Endothelial cell of umbilical vein (primary cell): ENCODE data around the gene TMEM181. TPM values are rescaled to one million over a fixed set of nuclear protein-coding genes. Genes with fewer than 3 reads are reported as not detected.

Experiments used
- BruUV-seq: library from RNA; stranded (reverse); fragments of 400-500 nt; replicated peaks from 2 replicates; lab custom pipeline; 2021; lab: Mats Ljungman, UMichigan
- CTCF ChIA-PET: fragments of 300-600, 350-600 bp; sonication (Branson Sonifier 250); formaldehyde crosslinking; loops from one replicate; lab custom pipeline; 2021; ENCODE audit warnings: antibody characterized with exemption, inconsistent platforms; lab: Charles Lee
- POLR2A ChIA-PET: fragments of 300-600, 350-600 bp; sonication (Branson Sonifier 250); formaldehyde crosslinking; loops from one replicate; lab custom pipeline; 2021; ENCODE audit warnings: antibody characterized with exemption, inconsistent platforms; lab: Charles Lee
- DNase-seq: peaks from one replicate; pipeline ENCODE4 v3.0.0-alpha.2; 2011; ENCODE audit warnings: low read depth, low spot score
- FAIRE-seq: peaks from 2 replicates; lab custom pipeline; 2011; peaks lifted over from hg19 to GRCh38; lab: Jason Lieb, UNC
- H2AFZ ChIP-seq: 2 replicates; pipeline ENCODE4 v1.6.0; 2012; ENCODE audit warnings: low read depth, low read length, control low read depth, inconsistent platforms
- H3K27ac ChIP-seq: 2 replicates; pipeline ENCODE4 v1.5.1; 2011; ENCODE audit warnings: low read depth, mild to moderate bottlenecking, control low read depth, low read length, moderate library complexity; ENCODE audit not compliant: insufficient read depth
- H3K27me3 ChIP-seq, 2 experiments: 2 replicates each; pipeline versions ENCODE4 v1.6.0 to v1.6.1; 2011; ENCODE audit warnings: low read length in 2 of 2, mixed read lengths in 1 of 2; ENCODE audit not compliant: control insufficient read depth in 2 of 2, insufficient read depth in 2 of 2
- H3K36me3 ChIP-seq, 2 experiments: 2 replicates in 1 of 2; 3 replicates in 1 of 2; pipeline ENCODE4 v1.5.1; 2011; ENCODE audit warnings: low read length in 2 of 2, mild to moderate bottlenecking in 1 of 2, moderate library complexity in 1 of 2; ENCODE audit not compliant: control insufficient read depth in 2 of 2, insufficient read depth in 2 of 2; ENCODE audit errors: extremely low read depth in 1 of 2
- H3K4me1 ChIP-seq: 3 replicates; pipeline ENCODE4 v1.5.1; 2011; ENCODE audit warnings: mild to moderate bottlenecking, low read length; ENCODE audit not compliant: control insufficient read depth, insufficient read depth; ENCODE audit errors: extremely low read depth
- H3K4me2 ChIP-seq: 2 replicates; pipeline ENCODE4 v1.6.1; 2011; ENCODE audit warnings: low read length, control low read depth, mixed read lengths; ENCODE audit not compliant: insufficient read depth
- H3K4me3 ChIP-seq, 3 experiments: fragments of 200-600 bp in 1 of 3; sonication (generic), shearing (Covaris generic) in 1 of 3; replicated peaks in 1 of 3; 2 replicates each; pipeline ENCODE4 v1.5.1; 2011 to 2016; ENCODE audit warnings: control low read depth in 3 of 3, low read length in 3 of 3, mild to moderate bottlenecking in 2 of 3, inconsistent platforms in 1 of 3, low read depth in 1 of 3, moderate library complexity in 1 of 3; ENCODE audit not compliant: insufficient read depth in 1 of 3
- H3K79me2 ChIP-seq: 2 replicates; pipeline ENCODE4 v1.6.0; 2012; ENCODE audit warnings: low read length, inconsistent platforms; ENCODE audit not compliant: control insufficient read depth, insufficient read depth
- H3K9ac ChIP-seq: replicated peaks from 2 replicates; pipeline ENCODE3; 2011; ENCODE audit warnings: low read length, control low read depth; ENCODE audit not compliant: insufficient read depth; ENCODE audit errors: extremely low read depth
- H3K9me1 ChIP-seq: replicated peaks from 3 replicates; pipeline ENCODE4 v1.6.0; 2011; ENCODE audit warnings: mild to moderate bottlenecking, low read length; ENCODE audit not compliant: control insufficient read depth, insufficient read depth; ENCODE audit errors: extremely low read depth
- H3K9me3 ChIP-seq: replicated peaks from 2 replicates; pipeline ENCODE4 v1.5.1; 2012; ENCODE audit warnings: low read length, inconsistent platforms; ENCODE audit not compliant: control insufficient read depth, insufficient read depth
- H4K20me1 ChIP-seq: replicated peaks from 2 replicates; pipeline ENCODE3; 2011; ENCODE audit warnings: mild to moderate bottlenecking, low read length; ENCODE audit not compliant: control insufficient read depth, insufficient read depth; ENCODE audit errors: extremely low read depth
- CTCF ChIP-seq, 2 donors: IDR thresholded peaks; 1 replicate in 1 of 2; 2 replicates in 1 of 2; pipeline ENCODE4 v1.5.1; 2011; ENCODE audit warnings: low read length in 2 of 2, mild to moderate bottlenecking in 2 of 2, moderate library complexity in 2 of 2, control low read depth in 1 of 2, inconsistent platforms in 1 of 2, low read depth in 1 of 2; ENCODE audit not compliant: insufficient read depth in 1 of 2; ENCODE audit errors: extremely low read depth in 1 of 2
- FOS ChIP-seq: IDR thresholded peaks from 2 replicates; pipeline ENCODE4 v1.6.1; 2011; ENCODE audit warnings: mild to moderate bottlenecking, low read length, moderate library complexity, borderline replicate concordance; ENCODE audit not compliant: insufficient read depth
- GATA2 ChIP-seq: IDR thresholded peaks from 2 replicates; pipeline ENCODE4 v1.7.0; 2011; ENCODE audit warnings: low read depth, mild to moderate bottlenecking, moderate library complexity, mixed read lengths, low read length; ENCODE audit not compliant: insufficient read length, insufficient read depth
- JUN ChIP-seq: IDR thresholded peaks from 2 replicates; pipeline ENCODE4 v1.6.1; 2011; ENCODE audit warnings: borderline replicate concordance, low read depth; ENCODE audit not compliant: insufficient read length, insufficient read depth
- MAX ChIP-seq: IDR thresholded peaks from 2 replicates; pipeline ENCODE4 v1.6.1; 2011; ENCODE audit not compliant: insufficient read depth, insufficient read length
- MYC ChIP-seq: IDR thresholded peaks from one replicate; pipeline ENCODE4 v1.6.1; 2011; ENCODE audit warnings: mild to moderate bottlenecking, low read depth, low read length
- POLR2A ChIP-seq: IDR thresholded peaks from 2 replicates; pipeline ENCODE4 v1.6.1; 2012; ENCODE audit warnings: low read depth, mild to moderate bottlenecking, control low read depth, low read length
- POLR2AphosphoS5 ChIP-seq: IDR thresholded peaks from 2 replicates; pipeline ENCODE4 v1.6.1; 2012; ENCODE audit warnings: low read depth, mild to moderate bottlenecking, control low read depth, low read length, moderate library complexity; ENCODE audit not compliant: insufficient read depth
- dilution Hi-C: fragments of 300-500 bp; cut with MboI; formaldehyde crosslinking; loops from one replicate; pipeline ENCODE4 v1.15.0; 2019; ENCODE audit warnings: low sequenced_read_pairs; ENCODE audit not compliant: extremely low pct_ligation_motif_present
- intact Hi-C: fragments of 100-400 bp; cut with micrococcal nuclease; formaldehyde crosslinking; loops from one replicate; pipeline ENCODE4 v1.10.0; 2022
- polyA plus RNA-seq, 4 experiments: library from polyadenylated mRNA; depleted of rRNA in 3 of 4; stranded (reverse) in 3 of 4; unstranded in 1 of 4; fragments of >200 nt; gene quantifications; 2 replicates each; pipeline versions ENCODE4 v1.2.1 to v1.2.3, GENCODE V29; 2011 to 2012; ENCODE audit warnings: missing spikeins in 1 of 4
- total RNA-seq: library from RNA; stranded (reverse); gene quantifications from 2 replicates; pipeline ENCODE4 v1.2.3, GENCODE V29; 2021

Gene TMEM181
- total and polyA plus RNA-seq, 2 donors (not counting 3 experiments of a cell fraction or from before 2014, with no cell fraction given): 21.7 to 33.5 TPM

DNA sequence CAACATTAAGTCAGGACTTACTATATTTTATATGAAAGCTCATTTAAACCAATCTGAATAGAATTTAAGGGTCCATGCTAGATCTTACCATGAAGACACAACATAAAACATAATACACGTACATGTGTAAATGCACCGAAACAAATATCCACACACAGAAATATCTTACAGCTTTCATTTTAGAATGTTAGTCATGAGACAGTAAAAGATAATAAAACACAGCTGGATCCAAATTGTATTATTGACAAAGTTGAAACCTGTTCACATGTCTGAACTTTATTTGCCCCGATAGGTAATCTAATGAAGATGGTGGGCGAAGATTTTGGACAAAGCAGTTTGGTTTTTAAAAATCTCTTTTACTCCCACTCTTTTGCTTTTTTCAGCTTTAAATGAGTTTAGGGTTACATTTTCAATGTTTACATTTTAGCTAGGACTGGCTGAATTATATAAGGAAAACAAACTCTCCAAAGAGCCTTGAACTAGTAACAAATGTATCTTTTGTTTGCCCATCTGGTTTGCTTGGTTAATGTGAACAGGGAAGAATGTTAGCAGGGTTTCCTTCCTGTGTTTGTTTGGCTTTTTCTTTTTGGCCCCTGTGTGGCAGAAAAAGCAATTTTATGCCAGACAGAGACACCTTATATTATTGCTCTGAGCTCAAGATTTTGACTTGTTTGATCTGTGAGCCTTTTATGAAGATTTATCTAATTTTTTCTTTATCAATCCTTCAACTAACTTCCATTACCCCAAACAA lies 5.1 kb upstream of the TMEM181 start:
- Histone ChIP-seq H3K9me3 (no peaks in the 10 kb centered on the region), H3K27ac (peak overlapping the region; percentile 81), H2AFZ (no peak overlapping the region), H3K4me3 (peak overlapping the region in 1 of 3 experiments; percentile 11), H3K9me1 (no peaks in the 10 kb centered on the region), H4K20me1 (no peaks in the 10 kb centered on the region), H3K4me1 (peaks cover 35% of the 10 kb centered on the region), H3K9ac (peak overlapping the region; percentile 67), H3K79me2 (no peaks in the 10 kb centered on the region), H3K36me3 (no peaks in the 10 kb centered on the region), H3K27me3 (no peaks in the 10 kb centered on the region), H3K4me2 (peak overlapping the region; percentile 85)
- peak; percentile 81 for DNase-seq
- POLR2A ChIA-PET: interaction anchor here (0.9 to 1.4 kb wide), 2 partner anchors 9 to 146 kb away, joined by 3 read pairs; no protein-coding TSS in a partner anchor
- BruUV-seq: no TSS peak
- peak; percentile 88 for FAIRE-seq
- CTCF ChIA-PET: interaction anchor here (0.6 to 2.8 kb wide), 10 partner anchors 9 to 341 kb away, joined by 3 to 13 read pairs (median 3); no protein-coding TSS in a partner anchor
- intact Hi-C loops: loop anchor here (1.0 to 5.0 kb wide), 4 partner anchors 18 to 792 kb away; partner anchors contain the start of gene DYNLT1
- dilution Hi-C loops: no loop called here
- TF ChIP-seq POLR2A (no peak), MYC (no peak)

GRCh38 chr6:158556113-158556512 lies 3.8 kb upstream of the TMEM181 start:
- no peaks in the 10 kb centered on the region for H3K9me3 ChIP-seq
- H3K4me1 ChIP-seq: peaks cover 41% of the 10 kb centered on the region
- TF ChIP-seq MYC (no peak), MAX (no peak), JUN (peak; percentile 70), GATA2 (peak; percentile 74), POLR2AphosphoS5 (peak; percentile 47), CTCF (IDR thresholded peaks at IDR 0.05; ENCODE audit: extremely low read depth in 1 of 2, insufficient read depth in 1 of 2, low read depth in 1 of 2, low read length in 2 of 2) (no peak), FOS (peak; percentile 67)
- H3K27ac ChIP-seq: peak overlapping the region; percentile 81
- FAIRE-seq (peak; percentile 86), DNase-seq (peak; percentile 81)
- intact Hi-C loops: loop anchor here (1.0 to 5.0 kb wide), 3 partner anchors 38 to 794 kb away; partner anchors contain the start of gene DYNLT1
- H2AFZ ChIP-seq: no peak overlapping the region
- no peaks in the 10 kb centered on the region for H4K20me1 ChIP-seq
- no peak overlapping the region for H3K4me3 ChIP-seq
- H3K4me2 ChIP-seq: peak overlapping the region; percentile 85
- CTCF ChIA-PET: interaction anchor here (1.2 to 2.8 kb wide), 4 partner anchors 37 to 342 kb away, joined by 5 to 13 read pairs (median 8); no protein-coding TSS in a partner anchor
- H3K9ac ChIP-seq: peak overlapping the region; percentile 67
- no peaks in the 10 kb centered on the region for H3K27me3 ChIP-seq
- no peaks in the 10 kb centered on the region for H3K36me3 ChIP-seq
- dilution Hi-C loops: no loop called here
- POLR2A ChIA-PET: no interaction called here
- no peaks in the 10 kb centered on the region for H3K9me1 ChIP-seq
- BruUV-seq: no TSS peak
- H3K79me2 ChIP-seq: peaks cover 6% of the 10 kb centered on the region
